Endothelial cell of umbilical vein (primary cell): ENCODE measurements around the gene TNN. TPM values are rescaled to one million over a fixed set of nuclear protein-coding genes. Genes with fewer than 3 reads are reported as not detected.

Experiments used
- BruUV-seq: library from RNA; stranded (reverse); fragments of 400-500 nt; replicated peaks from 2 replicates; lab custom pipeline; 2021; lab: Mats Ljungman, UMichigan
- CTCF ChIA-PET: fragments of 300-600, 350-600 bp; sonication (Branson Sonifier 250); formaldehyde crosslinking; loops from one replicate; lab custom pipeline; 2021; ENCODE audit warnings: antibody characterized with exemption, inconsistent platforms; lab: Charles Lee
- POLR2A ChIA-PET: fragments of 300-600, 350-600 bp; sonication (Branson Sonifier 250); formaldehyde crosslinking; loops from one replicate; lab custom pipeline; 2021; ENCODE audit warnings: antibody characterized with exemption, inconsistent platforms; lab: Charles Lee
- DNase-seq: peaks from one replicate; pipeline ENCODE4 v3.0.0-alpha.2; 2011; ENCODE audit warnings: low read depth, low spot score
- FAIRE-seq: peaks from 2 replicates; lab custom pipeline; 2011; peaks lifted over from hg19 to GRCh38; lab: Jason Lieb, UNC
- H2AFZ ChIP-seq: 2 replicates; pipeline ENCODE4 v1.6.0; 2012; ENCODE audit warnings: low read depth, low read length, control low read depth, inconsistent platforms
- H3K27ac ChIP-seq: 2 replicates; pipeline ENCODE4 v1.5.1; 2011; ENCODE audit warnings: low read depth, mild to moderate bottlenecking, control low read depth, low read length, moderate library complexity; ENCODE audit not compliant: insufficient read depth
- H3K27me3 ChIP-seq, 2 experiments: 2 replicates each; pipeline versions ENCODE4 v1.6.0 to v1.6.1; 2011; ENCODE audit warnings: low read length in 2 of 2, mixed read lengths in 1 of 2; ENCODE audit not compliant: control insufficient read depth in 2 of 2, insufficient read depth in 2 of 2
- H3K36me3 ChIP-seq, 2 experiments: 2 replicates in 1 of 2; 3 replicates in 1 of 2; pipeline ENCODE4 v1.5.1; 2011; ENCODE audit warnings: low read length in 2 of 2, mild to moderate bottlenecking in 1 of 2, moderate library complexity in 1 of 2; ENCODE audit not compliant: control insufficient read depth in 2 of 2, insufficient read depth in 2 of 2; ENCODE audit errors: extremely low read depth in 1 of 2
- H3K4me1 ChIP-seq: 3 replicates; pipeline ENCODE4 v1.5.1; 2011; ENCODE audit warnings: mild to moderate bottlenecking, low read length; ENCODE audit not compliant: control insufficient read depth, insufficient read depth; ENCODE audit errors: extremely low read depth
- H3K4me2 ChIP-seq: 2 replicates; pipeline ENCODE4 v1.6.1; 2011; ENCODE audit warnings: low read length, control low read depth, mixed read lengths; ENCODE audit not compliant: insufficient read depth
- H3K4me3 ChIP-seq, 3 experiments: fragments of 200-600 bp in 1 of 3; sonication (generic), shearing (Covaris generic) in 1 of 3; replicated peaks in 1 of 3; 2 replicates each; pipeline ENCODE4 v1.5.1; 2011 to 2016; ENCODE audit warnings: control low read depth in 3 of 3, low read length in 3 of 3, mild to moderate bottlenecking in 2 of 3, inconsistent platforms in 1 of 3, low read depth in 1 of 3, moderate library complexity in 1 of 3; ENCODE audit not compliant: insufficient read depth in 1 of 3
- H3K79me2 ChIP-seq: 2 replicates; pipeline ENCODE4 v1.6.0; 2012; ENCODE audit warnings: low read length, inconsistent platforms; ENCODE audit not compliant: control insufficient read depth, insufficient read depth
- H3K9ac ChIP-seq: replicated peaks from 2 replicates; pipeline ENCODE3; 2011; ENCODE audit warnings: low read length, control low read depth; ENCODE audit not compliant: insufficient read depth; ENCODE audit errors: extremely low read depth
- H3K9me1 ChIP-seq: replicated peaks from 3 replicates; pipeline ENCODE4 v1.6.0; 2011; ENCODE audit warnings: mild to moderate bottlenecking, low read length; ENCODE audit not compliant: control insufficient read depth, insufficient read depth; ENCODE audit errors: extremely low read depth
- H3K9me3 ChIP-seq: replicated peaks from 2 replicates; pipeline ENCODE4 v1.5.1; 2012; ENCODE audit warnings: low read length, inconsistent platforms; ENCODE audit not compliant: control insufficient read depth, insufficient read depth
- H4K20me1 ChIP-seq: replicated peaks from 2 replicates; pipeline ENCODE3; 2011; ENCODE audit warnings: mild to moderate bottlenecking, low read length; ENCODE audit not compliant: control insufficient read depth, insufficient read depth; ENCODE audit errors: extremely low read depth
- EZH2 ChIP-seq: IDR thresholded peaks from 2 replicates; pipeline ENCODE4 v1.6.1; 2012; ENCODE audit warnings: borderline replicate concordance, low read depth, mild to moderate bottlenecking, moderate library complexity, low read length, inconsistent platforms; ENCODE audit not compliant: severe bottlenecking
- FOS ChIP-seq: IDR thresholded peaks from 2 replicates; pipeline ENCODE4 v1.6.1; 2011; ENCODE audit warnings: mild to moderate bottlenecking, low read length, moderate library complexity, borderline replicate concordance; ENCODE audit not compliant: insufficient read depth
- GATA2 ChIP-seq: IDR thresholded peaks from 2 replicates; pipeline ENCODE4 v1.7.0; 2011; ENCODE audit warnings: low read depth, mild to moderate bottlenecking, moderate library complexity, mixed read lengths, low read length; ENCODE audit not compliant: insufficient read length, insufficient read depth
- JUN ChIP-seq: IDR thresholded peaks from 2 replicates; pipeline ENCODE4 v1.6.1; 2011; ENCODE audit warnings: borderline replicate concordance, low read depth; ENCODE audit not compliant: insufficient read length, insufficient read depth
- MYC ChIP-seq: IDR thresholded peaks from one replicate; pipeline ENCODE4 v1.6.1; 2011; ENCODE audit warnings: mild to moderate bottlenecking, low read depth, low read length
- POLR2A ChIP-seq: IDR thresholded peaks from 2 replicates; pipeline ENCODE4 v1.6.1; 2012; ENCODE audit warnings: low read depth, mild to moderate bottlenecking, control low read depth, low read length
- POLR2AphosphoS5 ChIP-seq: IDR thresholded peaks from 2 replicates; pipeline ENCODE4 v1.6.1; 2012; ENCODE audit warnings: low read depth, mild to moderate bottlenecking, control low read depth, low read length, moderate library complexity; ENCODE audit not compliant: insufficient read depth
- dilution Hi-C: fragments of 300-500 bp; cut with MboI; formaldehyde crosslinking; loops from one replicate; pipeline ENCODE4 v1.15.0; 2019; ENCODE audit warnings: low sequenced_read_pairs; ENCODE audit not compliant: extremely low pct_ligation_motif_present
- intact Hi-C: fragments of 100-400 bp; cut with micrococcal nuclease; formaldehyde crosslinking; loops from one replicate; pipeline ENCODE4 v1.10.0; 2022
- polyA plus RNA-seq, 4 experiments: library from polyadenylated mRNA; depleted of rRNA in 3 of 4; stranded (reverse) in 3 of 4; unstranded in 1 of 4; fragments of >200 nt; gene quantifications; 2 replicates each; pipeline versions ENCODE4 v1.2.1 to v1.2.3, GENCODE V29; 2011 to 2012; ENCODE audit warnings: missing spikeins in 1 of 4
- total RNA-seq: library from RNA; stranded (reverse); gene quantifications from 2 replicates; pipeline ENCODE4 v1.2.3, GENCODE V29; 2021
- TF ChIP-seq, protein P1 (sequence below), 2 donors: IDR thresholded peaks; 1 replicate in 1 of 2; 2 replicates in 1 of 2; pipeline ENCODE4 v1.5.1; 2011; ENCODE audit warnings: low read length in 2 of 2, mild to moderate bottlenecking in 2 of 2, moderate library complexity in 2 of 2, control low read depth in 1 of 2, inconsistent platforms in 1 of 2, low read depth in 1 of 2; ENCODE audit not compliant: insufficient read depth in 1 of 2; ENCODE audit errors: extremely low read depth in 1 of 2
- TF ChIP-seq, protein P2 (sequence below): IDR thresholded peaks from 2 replicates; pipeline ENCODE4 v1.6.1; 2011; ENCODE audit not compliant: insufficient read depth, insufficient read length

Gene TNN
- total and polyA plus RNA-seq, 2 donors (not counting 3 experiments of a cell fraction or from before 2014, with no cell fraction given), result not detected

DNA sequence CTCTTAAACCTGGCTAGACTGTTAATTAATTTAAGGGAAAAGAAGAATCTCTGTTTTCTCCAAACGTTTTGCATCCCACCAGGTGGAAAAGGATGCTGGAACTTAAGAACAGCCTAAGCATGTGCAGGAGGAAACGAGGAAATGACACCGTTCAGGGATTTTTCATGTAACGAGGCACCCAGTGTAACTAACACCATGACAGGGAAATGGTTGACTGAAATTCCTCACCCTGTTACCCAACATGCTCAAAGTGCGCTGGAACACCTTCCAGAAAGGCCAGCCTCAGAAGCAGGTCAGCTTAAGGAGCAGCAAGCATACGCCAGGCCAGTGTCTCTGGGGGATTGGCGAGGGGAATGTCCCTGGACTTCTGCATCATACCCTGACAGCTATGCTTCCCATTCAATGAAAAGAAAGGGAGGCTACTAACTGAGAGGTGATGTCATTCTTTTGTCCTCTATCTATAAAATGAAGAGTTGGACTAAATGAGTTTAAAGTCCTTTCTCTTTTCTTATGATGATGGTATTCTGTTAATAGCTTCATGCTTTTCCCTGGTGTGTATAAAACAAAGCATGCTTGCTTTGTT, 21.6 kb downstream of the TNN start:
- no TSS peak for BruUV-seq

More for the DNA sequence above, 21.6 kb downstream of the TNN start:
- H3K79me2 ChIP-seq, result no peaks in the 10 kb centered on the region
- no peaks in the 10 kb centered on the region for H3K9me1 ChIP-seq
- POLR2A ChIA-PET, result no interaction called here
- no peaks in the 10 kb centered on the region for H4K20me1 ChIP-seq
- dilution Hi-C loops, result no loop called here
- CTCF ChIA-PET, result interaction anchor here (1.1 kb wide), 1 partner anchor 36 kb away, joined by 4 read pairs; no protein-coding TSS in a partner anchor
- no peaks in the 10 kb centered on the region for H3K36me3 ChIP-seq
- no peaks in the 10 kb centered on the region for H3K27me3 ChIP-seq
- no peak overlapping the region for H2AFZ ChIP-seq
- no peak overlapping the region for H3K4me2 ChIP-seq
- FAIRE-seq, result no peak
- H3K27ac ChIP-seq, result no peak overlapping the region
- no peak overlapping the region for H3K9ac ChIP-seq
- DNase-seq, result no peak
- TF ChIP-seq JUN, result no peak
- no peak for TF ChIP-seq FOS
- TF ChIP-seq POLR2AphosphoS5, result no peak
- TF ChIP-seq POLR2A, result no peak
- no peak for TF ChIP-seq MYC
- TF ChIP-seq GATA2, result no peak
- TF ChIP-seq, protein P1, sequence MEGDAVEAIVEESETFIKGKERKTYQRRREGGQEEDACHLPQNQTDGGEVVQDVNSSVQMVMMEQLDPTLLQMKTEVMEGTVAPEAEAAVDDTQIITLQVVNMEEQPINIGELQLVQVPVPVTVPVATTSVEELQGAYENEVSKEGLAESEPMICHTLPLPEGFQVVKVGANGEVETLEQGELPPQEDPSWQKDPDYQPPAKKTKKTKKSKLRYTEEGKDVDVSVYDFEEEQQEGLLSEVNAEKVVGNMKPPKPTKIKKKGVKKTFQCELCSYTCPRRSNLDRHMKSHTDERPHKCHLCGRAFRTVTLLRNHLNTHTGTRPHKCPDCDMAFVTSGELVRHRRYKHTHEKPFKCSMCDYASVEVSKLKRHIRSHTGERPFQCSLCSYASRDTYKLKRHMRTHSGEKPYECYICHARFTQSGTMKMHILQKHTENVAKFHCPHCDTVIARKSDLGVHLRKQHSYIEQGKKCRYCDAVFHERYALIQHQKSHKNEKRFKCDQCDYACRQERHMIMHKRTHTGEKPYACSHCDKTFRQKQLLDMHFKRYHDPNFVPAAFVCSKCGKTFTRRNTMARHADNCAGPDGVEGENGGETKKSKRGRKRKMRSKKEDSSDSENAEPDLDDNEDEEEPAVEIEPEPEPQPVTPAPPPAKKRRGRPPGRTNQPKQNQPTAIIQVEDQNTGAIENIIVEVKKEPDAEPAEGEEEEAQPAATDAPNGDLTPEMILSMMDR (IDR thresholded peaks at IDR 0.05; ENCODE audit: extremely low read depth in 1 of 2, insufficient read depth in 1 of 2, low read depth in 1 of 2, low read length in 2 of 2), result no peak
- TF ChIP-seq, protein P2, sequence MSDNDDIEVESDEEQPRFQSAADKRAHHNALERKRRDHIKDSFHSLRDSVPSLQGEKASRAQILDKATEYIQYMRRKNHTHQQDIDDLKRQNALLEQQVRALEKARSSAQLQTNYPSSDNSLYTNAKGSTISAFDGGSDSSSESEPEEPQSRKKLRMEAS, result no peak
- TF ChIP-seq EZH2, result no peak
- H3K4me1 ChIP-seq, result no peaks in the 10 kb centered on the region
- H3K4me3 ChIP-seq, result no peak overlapping the region
- no peaks in the 10 kb centered on the region for H3K9me3 ChIP-seq
- intact Hi-C loops, result no loop called here
